ENCODE results near the gene NEK11.

- TF ChIP-seq, protein P1, sequence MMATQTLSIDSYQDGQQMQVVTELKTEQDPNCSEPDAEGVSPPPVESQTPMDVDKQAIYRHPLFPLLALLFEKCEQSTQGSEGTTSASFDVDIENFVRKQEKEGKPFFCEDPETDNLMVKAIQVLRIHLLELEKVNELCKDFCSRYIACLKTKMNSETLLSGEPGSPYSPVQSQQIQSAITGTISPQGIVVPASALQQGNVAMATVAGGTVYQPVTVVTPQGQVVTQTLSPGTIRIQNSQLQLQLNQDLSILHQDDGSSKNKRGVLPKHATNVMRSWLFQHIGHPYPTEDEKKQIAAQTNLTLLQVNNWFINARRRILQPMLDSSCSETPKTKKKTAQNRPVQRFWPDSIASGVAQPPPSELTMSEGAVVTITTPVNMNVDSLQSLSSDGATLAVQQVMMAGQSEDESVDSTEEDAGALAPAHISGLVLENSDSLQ (IDR thresholded peaks at IDR 0.05): no peak
- no peak for TF ChIP-seq TARDBP (IDR thresholded peaks at IDR 0.05)
- no peak for TF ChIP-seq BHLHE40 (IDR thresholded peaks at IDR 0.05; ENCODE audit: borderline replicate concordance)
- TF ChIP-seq SP1 (IDR thresholded peaks at IDR 0.05): no peak
- TF ChIP-seq ELF4 (IDR thresholded peaks at IDR 0.05): no peak
- TF ChIP-seq SUZ12 (IDR thresholded peaks at IDR 0.05): no peak
- no peak for TF ChIP-seq LEF1 (IDR thresholded peaks at IDR 0.05; ENCODE audit: borderline replicate concordance)
- no peak for TF ChIP-seq ARNT (IDR thresholded peaks at IDR 0.05)
- no peak for TF ChIP-seq FOXA1 (IDR thresholded peaks at IDR 0.05)
- TF ChIP-seq CTBP1 (IDR thresholded peaks at IDR 0.05; ENCODE audit: borderline replicate concordance): no peak
- no peak for TF ChIP-seq FOXM1 (IDR thresholded peaks at IDR 0.05; ENCODE audit: borderline replicate concordance)
- TF ChIP-seq NFRKB (IDR thresholded peaks at IDR 0.05): no peak
These were observed 333.6 kb downstream of the NEK11 start for GRCh38 chr3:131360191-131360755.

Data from HEK293T (cell line).